HG03196 (cell line): ENCODE results near the gene HSPB1.
"Not testable (repeated sequence)": the region's sequence is repeated elsewhere in the genome, so short reads cannot be mapped to it uniquely, and the experiment has no call there.

Experiments
- ATAC-seq: cut with Tn5 transposase; IDR thresholded peaks from one replicate; pipeline ENCODE4 v1.9.1; 2021; ENCODE audit not compliant: unreplicated experiment

HSPB1 gene

DNA sequence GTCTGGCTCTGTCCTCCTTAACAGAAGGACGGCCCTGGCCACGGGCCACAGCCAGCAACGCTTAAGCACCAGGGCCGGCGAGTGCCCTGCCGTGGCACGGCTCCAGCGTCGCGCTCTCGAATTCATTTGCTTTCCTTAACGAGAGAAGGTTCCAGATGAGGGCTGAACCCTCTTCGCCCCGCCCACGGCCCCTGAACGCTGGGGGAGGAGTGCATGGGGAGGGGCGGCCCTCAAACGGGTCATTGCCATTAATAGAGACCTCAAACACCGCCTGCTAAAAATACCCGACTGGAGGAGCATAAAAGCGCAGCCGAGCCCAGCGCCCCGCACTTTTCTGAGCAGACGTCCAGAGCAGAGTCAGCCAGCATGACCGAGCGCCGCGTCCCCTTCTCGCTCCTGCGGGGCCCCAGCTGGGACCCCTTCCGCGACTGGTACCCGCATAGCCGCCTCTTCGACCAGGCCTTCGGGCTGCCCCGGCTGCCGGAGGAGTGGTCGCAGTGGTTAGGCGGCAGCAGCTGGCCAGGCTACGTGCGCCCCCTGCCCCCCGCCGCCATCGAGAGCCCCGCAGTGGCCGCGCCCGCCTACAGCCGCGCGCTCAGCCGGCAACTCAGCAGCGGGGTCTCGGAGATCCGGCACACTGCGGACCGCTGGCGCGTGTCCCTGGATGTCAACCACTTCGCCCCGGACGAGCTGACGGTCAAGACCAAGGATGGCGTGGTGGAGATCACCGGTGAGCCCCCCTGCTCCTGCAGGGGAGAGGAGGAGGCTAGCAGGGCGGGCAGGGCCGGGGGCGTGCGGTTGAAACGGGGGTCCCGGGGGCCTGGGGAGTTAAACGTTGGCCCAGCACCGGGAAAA is at the start of gene HSPB1:
Gene HSPB1 (plus strand): TSS at position 327 of the 855 bp plus-strand sequence. CDS start 40 bp downstream, at position 367.
- ATAC-seq: peak; percentile 61

DNA sequence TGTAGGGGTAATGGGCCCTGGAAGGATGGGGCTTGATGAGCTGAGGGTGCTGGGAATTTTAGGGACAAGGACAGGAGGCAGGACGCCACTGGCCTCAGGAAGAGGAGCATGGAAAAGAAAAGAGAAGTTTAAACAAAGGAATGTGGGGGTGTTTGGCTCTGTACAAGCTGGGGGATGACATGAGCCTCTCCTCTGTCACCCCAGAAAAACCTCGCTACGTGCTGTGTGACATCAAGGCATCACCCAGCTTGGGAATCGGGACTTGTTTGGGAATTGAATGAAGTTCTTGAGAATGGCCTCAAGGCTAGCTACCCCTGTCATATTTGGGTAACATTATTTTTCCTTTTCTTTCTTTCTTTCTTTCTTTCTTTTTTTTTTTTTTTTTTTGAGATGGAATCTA is 47.7 kb upstream of the HSPB1 start:
- ATAC-seq: no peak

DNA sequence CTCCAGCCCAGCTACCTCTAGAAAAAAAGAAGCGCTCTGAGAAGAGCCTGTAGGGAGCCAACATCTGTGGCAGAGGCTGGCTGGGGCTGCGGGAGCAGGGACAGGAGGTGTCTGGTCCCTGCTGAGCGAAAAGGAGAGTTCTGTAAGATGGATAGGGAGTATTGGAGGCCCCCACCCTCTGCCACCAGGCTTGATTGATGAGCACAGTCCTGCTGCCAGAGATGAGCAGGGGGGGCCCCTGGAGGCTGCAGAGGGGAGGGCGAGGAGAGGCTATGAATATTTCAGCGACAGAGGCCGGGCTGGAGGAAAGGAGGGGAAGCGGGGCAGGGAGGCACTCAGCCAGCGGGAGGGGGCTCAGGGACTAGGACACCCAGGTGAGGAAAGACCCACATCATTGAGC is 44.5 kb upstream of the HSPB1 start:
- ATAC-seq: no peak

DNA sequence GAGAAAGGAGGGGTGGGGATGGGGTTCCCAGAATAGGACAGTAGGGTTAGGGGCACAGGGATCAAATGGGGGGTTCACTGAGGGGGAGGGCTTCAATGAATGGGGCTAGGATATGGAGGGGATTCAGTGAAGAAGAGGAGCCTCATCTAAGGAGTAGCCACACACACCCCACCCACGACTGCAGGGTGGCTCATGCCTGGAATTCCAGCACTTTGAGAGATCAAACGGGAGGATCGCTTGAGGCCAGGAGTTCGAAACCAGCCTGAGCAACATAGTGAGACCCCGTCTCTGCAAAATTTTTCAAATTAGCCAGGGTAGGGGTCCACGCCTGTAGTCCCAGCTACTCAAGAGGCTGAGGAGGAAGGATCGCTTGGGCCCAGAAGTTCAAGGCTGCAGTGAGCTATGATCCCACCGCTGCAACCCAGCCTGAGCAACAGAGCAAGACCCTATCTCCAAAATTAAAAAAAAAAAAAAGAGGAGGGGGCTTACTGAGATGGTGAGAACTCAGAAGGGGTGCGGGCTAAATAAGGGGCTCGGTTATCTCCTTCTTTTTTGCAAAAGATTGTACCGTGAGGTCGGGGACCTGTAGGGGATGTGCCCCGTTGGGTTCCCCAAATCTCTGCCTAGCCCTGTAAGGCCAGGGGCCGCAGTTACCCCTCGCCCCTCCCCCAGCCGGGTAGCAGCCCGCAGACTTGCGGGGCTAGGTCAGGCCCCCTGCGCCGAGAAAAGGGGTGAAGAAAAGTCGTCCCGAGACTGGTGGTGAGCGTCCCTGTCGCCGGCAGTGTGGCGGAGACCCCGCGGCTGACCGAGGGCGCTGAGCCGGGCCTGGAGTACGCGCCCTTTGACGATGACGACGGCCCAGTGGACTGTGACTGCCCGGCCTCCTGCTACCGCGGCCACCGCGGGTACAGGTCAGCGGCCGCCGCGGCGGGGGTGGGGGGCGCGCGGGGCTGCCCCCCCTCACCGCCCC is 43.1 kb upstream of the HSPB1 start:
- ATAC-seq: no peak

DNA sequence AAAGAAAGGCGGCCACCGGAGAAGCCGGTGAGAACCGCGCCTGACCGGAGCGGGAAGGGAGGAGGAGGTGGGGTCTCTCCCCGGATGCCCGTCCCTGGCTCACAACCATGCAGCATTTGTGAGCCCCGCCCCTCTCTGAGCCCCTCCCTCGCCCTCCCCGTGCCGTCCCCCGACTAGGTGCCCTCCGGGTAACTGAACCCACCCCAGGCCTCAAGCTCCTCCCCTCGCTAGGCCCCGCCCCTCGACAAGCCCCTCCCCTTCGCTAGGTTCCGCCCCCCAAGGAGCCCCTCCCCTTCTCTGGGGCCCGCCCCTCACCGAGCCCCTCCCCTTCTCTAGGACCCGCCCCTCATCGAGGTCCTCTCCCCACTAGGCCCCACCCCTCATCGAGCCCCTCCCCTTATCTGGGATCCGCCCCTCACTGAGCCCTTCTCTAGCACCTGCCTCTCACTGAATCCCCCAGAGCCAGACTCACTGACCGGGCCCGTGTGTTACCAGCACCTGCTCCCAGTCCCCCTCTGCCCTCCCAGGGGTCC is 42.2 kb upstream of the HSPB1 start:
- ATAC-seq: no peak

DNA sequence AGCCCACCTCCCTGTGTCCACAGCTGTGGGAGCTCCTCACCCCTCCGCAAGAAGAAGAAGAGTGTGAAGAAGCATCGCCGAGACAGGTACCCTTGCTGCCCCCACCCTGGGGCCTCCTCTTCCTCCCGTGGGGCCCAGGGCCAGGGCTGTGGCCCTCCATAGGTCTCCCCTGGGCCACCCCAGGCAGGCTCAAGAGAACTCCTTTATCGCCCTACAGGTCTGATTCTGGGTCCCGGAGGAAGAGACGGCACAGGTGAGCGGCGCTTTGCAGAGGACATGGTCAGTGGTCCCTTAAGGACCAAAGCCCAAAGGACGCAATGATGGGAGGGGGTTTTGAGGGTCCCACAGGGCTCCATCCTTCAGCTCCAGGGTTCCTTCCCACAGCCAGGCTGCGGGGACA is 41.1 kb upstream of the HSPB1 start:
- ATAC-seq: no peak

DNA sequence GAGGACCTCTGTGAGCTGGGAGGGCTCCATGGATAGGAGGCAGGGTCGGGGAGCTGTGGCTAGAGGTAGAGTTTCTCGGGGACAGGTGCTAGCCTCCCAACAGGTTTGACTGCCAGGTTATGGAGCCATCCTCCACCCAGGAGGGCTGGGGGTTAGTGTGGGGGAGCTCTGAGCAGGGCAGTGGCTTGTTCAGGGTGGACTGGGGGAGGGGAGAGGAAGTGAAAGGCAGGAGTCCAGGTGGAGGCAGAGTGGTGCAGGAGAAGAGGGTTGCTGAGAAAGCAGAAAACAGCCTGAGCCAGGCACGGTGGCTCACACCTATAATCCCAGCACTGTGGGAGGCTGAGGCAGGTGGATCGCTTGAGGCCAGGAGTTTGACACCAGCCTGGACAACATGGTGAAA is 40.5 kb upstream of the HSPB1 start:
- ATAC-seq: no peak

DNA sequence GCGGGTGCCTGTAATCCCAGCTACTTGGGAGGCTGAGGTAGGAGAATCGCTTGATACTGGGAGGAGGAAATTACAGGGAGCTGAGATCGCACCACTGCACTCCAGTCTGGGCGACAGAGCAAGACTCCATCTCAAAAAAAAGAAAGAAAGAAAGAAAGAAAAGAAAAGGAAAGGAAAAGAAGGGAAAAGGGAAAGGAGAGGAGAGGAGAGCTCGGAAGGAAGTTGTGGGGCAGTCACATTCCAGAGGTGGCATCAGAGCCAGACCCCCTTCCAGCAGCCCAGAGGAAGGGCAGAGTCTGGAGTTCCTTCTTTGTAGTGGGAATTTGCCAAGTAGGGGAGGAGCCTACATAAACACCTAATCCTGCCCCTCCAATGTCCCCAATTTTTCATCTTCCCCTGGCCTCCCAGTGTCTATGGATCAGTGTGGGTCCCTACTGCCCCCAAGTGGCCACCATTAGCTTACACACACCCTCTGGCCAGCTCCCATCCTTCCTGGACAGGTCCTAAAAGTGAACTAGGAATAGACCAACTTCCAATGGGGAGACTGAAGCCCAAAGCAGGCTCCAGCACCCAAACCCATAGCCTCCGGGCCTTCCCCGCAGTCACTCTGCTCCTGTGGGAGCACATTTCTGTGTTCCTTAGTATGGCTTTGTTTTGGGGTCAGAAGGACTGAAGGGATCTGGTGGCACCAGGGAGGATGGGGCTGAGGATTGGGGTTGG is 39.6 kb upstream of the HSPB1 start:
- ATAC-seq: no peak

DNA sequence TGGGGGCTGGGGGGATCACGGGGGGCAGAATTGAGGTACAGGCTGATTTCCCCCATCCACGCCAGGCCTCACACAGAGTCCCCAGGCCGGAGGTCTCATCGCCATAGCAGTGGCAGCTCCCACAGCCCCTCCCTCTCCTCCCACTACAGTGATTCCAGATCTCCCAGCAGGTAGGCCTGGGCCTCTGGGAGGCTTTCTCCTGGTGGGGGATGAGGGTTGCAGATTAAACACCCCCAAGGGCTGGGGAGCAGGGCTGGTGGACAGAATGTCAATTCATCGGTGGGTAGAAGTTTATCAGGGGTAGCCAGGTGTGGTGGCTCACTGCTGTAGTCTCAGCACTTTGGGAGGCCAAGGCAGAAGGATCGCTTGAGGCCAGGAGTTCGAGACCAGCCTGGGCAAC is 37.2 kb upstream of the HSPB1 start:
- no peak for ATAC-seq

DNA sequence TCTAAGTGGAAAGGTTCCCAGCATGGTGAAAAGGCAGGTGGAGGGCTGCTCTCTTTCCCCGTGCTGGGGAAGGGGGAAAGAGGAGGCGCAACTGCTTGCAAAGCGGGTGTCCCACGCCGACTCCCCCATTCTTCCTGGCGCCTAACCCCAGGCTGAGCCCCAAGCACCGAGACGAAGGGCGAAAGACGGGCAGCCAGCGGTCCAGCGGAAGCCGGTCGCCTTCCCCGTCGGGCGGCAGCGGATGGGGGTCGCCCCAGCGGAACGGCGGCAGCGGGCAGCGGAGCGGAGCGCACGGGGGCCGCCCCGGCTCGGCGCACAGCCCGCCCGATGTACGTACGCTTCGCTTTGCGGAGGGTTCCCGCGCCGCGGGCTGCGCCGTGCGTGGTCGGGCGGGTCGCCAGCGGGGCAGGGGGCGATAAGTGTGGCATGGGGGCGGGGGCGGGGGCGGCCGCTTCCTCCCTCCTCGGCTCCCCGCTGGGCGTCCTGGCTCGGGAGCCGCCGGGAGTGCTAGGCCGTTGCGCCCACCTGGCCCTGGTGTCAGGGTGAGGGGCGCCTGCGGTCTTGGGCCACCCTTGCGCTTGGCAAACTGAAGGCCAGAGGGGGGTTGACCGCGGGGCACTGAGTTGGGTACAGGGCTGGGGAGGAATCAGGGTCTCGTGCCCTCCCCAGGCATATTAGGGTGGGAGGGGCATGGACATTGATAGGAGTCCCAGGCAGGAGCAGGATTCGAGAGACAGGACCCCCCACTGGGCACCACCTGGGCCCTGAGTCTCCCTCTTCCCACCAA is 35.2 kb upstream of the HSPB1 start:
- no peak for ATAC-seq

DNA sequence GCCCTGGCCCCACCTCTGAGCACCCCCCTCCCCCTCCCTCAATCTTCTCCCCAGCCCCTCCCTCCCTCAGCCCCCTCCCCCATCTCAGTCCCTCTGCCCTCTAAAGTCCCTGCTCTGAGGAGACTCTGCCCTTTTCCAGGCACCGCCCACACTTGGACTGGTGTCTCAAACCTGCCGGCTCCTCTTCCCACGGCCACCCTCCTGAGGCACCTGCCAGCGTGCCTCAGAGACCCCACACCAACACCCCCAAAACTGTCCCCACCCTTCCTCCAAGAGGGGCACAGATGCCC is 34.6 kb upstream of the HSPB1 start:
- no peak for ATAC-seq

DNA sequence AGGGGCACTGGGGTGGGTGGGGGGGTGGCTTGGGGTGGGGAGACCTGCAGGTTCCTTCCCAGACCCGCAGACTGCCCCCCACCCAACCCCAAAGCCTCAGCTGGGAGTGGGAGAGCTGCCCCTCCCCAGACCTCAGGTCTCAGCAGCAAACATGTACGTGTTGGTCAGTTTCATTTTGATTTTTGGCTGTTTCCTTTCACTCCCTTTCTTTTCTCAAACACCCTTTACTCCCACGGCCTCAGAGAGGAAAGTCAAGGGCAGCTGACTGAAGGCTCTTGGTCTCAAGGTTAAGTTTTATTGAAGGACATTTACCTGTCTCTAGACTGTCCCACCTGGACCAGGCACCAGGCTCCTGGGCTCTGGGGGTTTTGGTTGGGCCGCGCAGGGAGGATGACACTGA is 34.1 kb upstream of the HSPB1 start:
- ATAC-seq: no peak

DNA sequence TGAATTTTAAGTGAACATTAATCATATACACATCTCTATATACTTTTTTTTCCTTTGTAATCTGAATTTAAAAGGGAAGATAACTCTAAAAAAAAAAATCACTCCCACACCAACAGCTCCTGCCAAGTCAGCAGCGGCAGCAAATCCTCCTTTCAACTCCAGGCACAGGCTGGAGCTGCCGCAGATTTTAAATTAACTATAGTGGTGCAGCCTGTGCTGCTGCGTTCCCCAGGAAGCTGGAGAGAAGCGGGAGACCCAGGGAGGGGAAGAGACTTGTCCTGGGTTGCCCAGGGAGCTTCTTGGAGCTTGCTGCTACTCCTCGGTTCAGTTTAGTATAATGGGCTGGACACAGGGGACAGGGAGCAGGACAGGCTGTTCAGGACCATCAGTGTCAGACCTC is 32.6 kb upstream of the HSPB1 start:
- ATAC-seq: no peak

DNA sequence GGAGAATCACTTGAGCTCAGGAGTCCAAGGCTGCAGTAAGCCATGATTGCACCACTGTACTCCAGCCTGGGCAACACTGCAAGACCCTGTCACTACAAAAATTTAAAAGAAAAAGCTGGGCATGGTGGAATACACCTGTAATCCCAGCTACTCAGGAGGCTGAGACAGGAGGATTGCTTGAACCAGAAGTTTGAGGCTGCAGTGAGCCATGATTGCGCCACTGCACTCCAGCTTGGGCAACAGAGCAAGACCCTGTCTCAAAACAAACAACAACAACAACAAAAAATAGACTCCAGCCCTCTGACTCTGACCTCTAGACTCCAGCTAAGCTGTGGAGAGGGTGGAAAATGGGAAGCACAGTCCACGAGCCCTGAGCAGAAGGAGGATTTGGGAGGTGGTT is 31.1 kb upstream of the HSPB1 start:
- not testable (repeated sequence) for ATAC-seq

DNA sequence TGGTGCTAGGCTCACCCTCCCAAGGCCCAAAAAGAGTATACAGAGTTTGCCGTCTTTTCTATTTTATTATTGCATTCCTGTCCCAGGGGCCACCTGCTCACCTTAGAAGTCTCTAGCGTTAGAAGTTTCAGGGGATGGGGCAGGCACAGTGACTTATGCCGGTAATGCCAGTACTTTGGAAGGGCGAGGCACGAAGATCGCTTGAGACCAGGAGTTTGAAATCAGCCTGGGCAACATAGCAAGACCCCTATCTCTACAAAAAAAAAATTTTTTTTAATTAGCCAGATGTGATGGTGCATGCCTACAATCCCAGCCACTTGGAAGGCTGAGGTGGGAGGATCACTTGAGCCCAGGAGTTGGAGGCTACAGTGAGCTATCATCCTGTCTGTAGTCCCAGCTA is 30.3 kb upstream of the HSPB1 start:
- ATAC-seq: no peak

DNA sequence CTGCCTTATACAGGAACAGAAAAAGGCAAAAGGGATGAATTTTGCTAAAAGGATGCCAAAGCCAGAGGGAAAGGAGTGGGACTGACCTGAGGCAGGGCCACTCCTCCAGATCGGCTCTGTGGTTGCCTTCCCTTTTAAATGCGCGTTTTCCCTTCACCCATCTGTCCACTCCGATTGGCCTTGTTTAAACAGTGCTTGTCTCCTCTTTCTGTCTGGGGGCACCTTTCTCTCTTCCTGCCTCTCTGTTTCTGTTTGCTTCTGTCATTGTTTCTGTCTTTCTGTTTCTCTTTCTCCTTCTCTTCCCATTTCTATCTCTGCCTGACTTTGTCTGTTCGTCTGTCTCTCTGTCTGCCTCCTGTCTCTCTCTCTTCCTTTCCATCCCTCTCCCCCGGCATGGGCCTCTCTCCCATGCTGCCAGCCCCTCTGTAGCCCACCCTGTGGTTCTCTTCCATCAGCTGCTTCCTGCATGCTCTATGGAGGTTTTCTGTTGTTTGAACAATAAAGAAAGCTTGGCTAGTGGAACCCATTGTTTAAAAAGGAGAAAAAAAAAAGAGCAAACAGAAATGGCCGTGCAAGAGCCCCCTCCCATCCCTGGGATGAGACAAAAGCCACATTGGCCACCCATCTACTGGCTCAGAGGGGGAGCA is 29.5 kb upstream of the HSPB1 start:
- peak; percentile 52 for ATAC-seq

DNA sequence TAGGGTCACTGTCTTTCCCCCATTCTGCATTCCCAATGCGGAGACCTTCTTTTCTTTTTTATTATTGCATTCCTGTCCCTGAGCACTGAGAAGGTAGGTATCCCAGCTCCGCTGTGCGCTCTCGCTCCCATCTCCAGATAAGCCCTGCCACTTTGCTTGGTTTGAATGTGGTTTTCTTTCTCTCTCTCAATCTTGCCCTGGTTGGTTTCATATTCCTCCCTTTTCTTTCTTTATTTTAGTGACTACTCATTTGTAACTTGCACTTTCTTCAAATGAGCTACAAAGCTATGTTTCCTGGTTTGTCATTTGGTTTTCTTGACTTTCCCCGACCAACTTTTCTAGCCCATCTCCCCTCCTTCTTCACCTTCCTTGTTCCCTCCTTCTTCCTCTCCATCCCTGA is 29.0 kb upstream of the HSPB1 start:
- ATAC-seq: no peak

DNA sequence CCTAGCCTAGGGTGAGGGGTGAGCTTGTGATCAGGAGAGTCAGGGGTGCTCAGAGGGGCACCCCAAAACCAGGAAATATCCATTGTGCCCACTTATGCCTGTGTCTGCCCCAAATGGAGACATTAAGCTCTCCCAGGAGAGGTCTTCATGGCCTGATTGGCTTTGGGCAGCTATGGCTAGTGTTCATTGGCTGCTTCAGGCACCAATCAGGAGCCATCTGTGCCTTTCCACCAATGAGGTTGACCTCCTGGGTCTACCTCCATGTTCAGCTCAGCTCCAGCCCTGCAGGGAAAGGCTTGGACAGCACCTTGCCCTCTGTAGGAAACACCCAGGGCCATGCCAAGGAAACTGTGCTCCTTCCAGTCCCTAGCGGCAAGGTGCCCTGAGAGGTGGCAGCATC is 23.9 kb upstream of the HSPB1 start:
- ATAC-seq: no peak

DNA sequence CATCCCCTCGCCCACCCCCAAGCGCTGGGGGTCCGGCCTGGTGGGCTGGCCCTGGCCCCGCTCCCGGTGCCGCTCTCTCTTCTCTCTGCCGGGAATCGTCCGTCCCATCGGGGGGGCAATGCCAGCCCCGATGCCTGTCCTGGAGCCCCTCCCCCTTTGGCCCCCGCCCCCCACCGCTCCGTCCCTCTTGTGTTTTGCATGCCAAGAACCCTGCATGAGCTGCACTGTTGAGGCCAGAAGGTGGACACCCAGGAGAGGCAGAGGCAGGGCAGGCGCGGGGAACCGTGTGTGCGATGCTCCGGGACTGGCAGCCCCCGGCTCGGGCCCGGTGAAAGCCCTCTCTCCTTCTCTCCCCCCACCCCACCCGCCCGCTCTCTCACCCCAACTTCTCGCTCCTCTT is 22.1 kb upstream of the HSPB1 start:
- no peak for ATAC-seq
